Fibroblast of lung (primary cell): Measurements from ENCODE around the gene SORBS1. TPM values are rescaled to one million over a fixed set of nuclear protein-coding genes. Genes with fewer than 3 reads are reported as not detected.

Source experiments
- DNase-seq, 2 donors: peaks; one replicate each; pipeline versions ENCODE4 v3.0.0 to v3.0.0-alpha.2; 2010; ENCODE audit warnings: low read depth in 2 of 2
- H2AFZ ChIP-seq: 2 replicates; pipeline ENCODE4 v1.5.1; 2012; ENCODE audit warnings: low read length, control low read depth, inconsistent platforms
- H3K27ac ChIP-seq: 2 replicates; pipeline ENCODE4 v1.5.1; 2011; ENCODE audit warnings: low read length, control low read depth; ENCODE audit not compliant: insufficient read depth
- H3K27me3 ChIP-seq: 2 replicates; pipeline ENCODE4 v1.5.1; 2011; ENCODE audit warnings: mild to moderate bottlenecking, low read length; ENCODE audit not compliant: control insufficient read depth, insufficient read depth
- H3K36me3 ChIP-seq: 2 replicates; pipeline ENCODE4 v1.5.1; 2011; ENCODE audit warnings: low read length; ENCODE audit not compliant: control insufficient read depth, insufficient read depth
- H3K4me1 ChIP-seq: 2 replicates; pipeline ENCODE4 v1.5.1; 2011; ENCODE audit warnings: low read length; ENCODE audit not compliant: control insufficient read depth, insufficient read depth; ENCODE audit errors: extremely low read depth
- H3K4me2 ChIP-seq: 2 replicates; pipeline ENCODE4 v1.5.1; 2011; ENCODE audit warnings: low read length, control low read depth; ENCODE audit not compliant: insufficient read depth; ENCODE audit errors: extremely low read depth
- H3K4me3 ChIP-seq, 4 experiments: fragments of 200-600 bp in 1 of 4; sonication (generic) in 1 of 4; replicated peaks in 1 of 4; 2 replicates each; pipeline ENCODE4 v1.5.1; 2011 to 2016; ENCODE audit warnings: low read length in 4 of 4, low read depth in 3 of 4, mild to moderate bottlenecking in 3 of 4, control low read depth in 2 of 4, inconsistent platforms in 1 of 4, mixed read lengths in 1 of 4; ENCODE audit not compliant: insufficient read depth in 1 of 4; ENCODE audit errors: control extremely low read depth in 1 of 4
- H3K79me2 ChIP-seq: 2 replicates; pipeline ENCODE4 v1.5.1; 2012; ENCODE audit warnings: mild to moderate bottlenecking, low read length, inconsistent platforms; ENCODE audit not compliant: control insufficient read depth, insufficient read depth
- H3K9ac ChIP-seq: 2 replicates; pipeline ENCODE4 v1.5.1; 2011; ENCODE audit warnings: mild to moderate bottlenecking, low read length, control low read depth; ENCODE audit not compliant: insufficient read depth
- H3K9me3 ChIP-seq: 2 replicates; pipeline ENCODE4 v1.5.1; 2012; ENCODE audit warnings: low read depth, low read length; ENCODE audit not compliant: control insufficient read depth, insufficient read depth
- H4K20me1 ChIP-seq: 2 replicates; pipeline ENCODE4 v1.5.1; 2011; ENCODE audit warnings: low read length; ENCODE audit not compliant: control insufficient read depth, insufficient read depth; ENCODE audit errors: extremely low read depth
- CTCF ChIP-seq, 2 donors: IDR thresholded peaks in 1 of 2; conservative IDR thresholded peaks in 1 of 2; 1 replicate in 1 of 2; 2 replicates in 1 of 2; pipeline ENCODE4 v1.5.1; 2011 to 2012; ENCODE audit warnings: low read length in 2 of 2, control low read depth in 1 of 2, inconsistent platforms in 1 of 2, low read depth in 1 of 2, mild to moderate bottlenecking in 1 of 2
- EZH2 ChIP-seq: IDR thresholded peaks from 2 replicates; pipeline ENCODE4 v1.5.1; 2012; ENCODE audit warnings: low read length, control low read depth, mild to moderate bottlenecking; ENCODE audit errors: missing control alignments
- polyA plus RNA-seq, 2 donors: library from polyadenylated mRNA; depleted of rRNA in 1 of 2; stranded (reverse) in 1 of 2; unstranded in 1 of 2; fragments of >200 nt; gene quantifications; 2 replicates each; pipeline ENCODE4 v1.2.1, GENCODE V29; 2011 to 2012; ENCODE audit warnings: missing spikeins in 1 of 2
- total RNA-seq: library from RNA; depleted of rRNA; stranded (reverse); fragments of >200 nt; gene quantifications from 2 replicates; pipeline ENCODE4 v1.2.1, GENCODE V29; 2014

SORBS1 gene
- total and polyA plus RNA-seq, 2 donors (not counting 1 experiment from before 2014, with no cell fraction given) = 0.33 to 0.50 TPM

GRCh38 chr10:95384011-95384704, 177.0 kb downstream of the SORBS1 start:
- no peaks in the 10 kb centered on the region for H3K9me3 ChIP-seq
- no peaks in the 10 kb centered on the region for H3K79me2 ChIP-seq
- H3K4me2 ChIP-seq = no peak overlapping the region
- H3K4me3 ChIP-seq = no peak overlapping the region
- no peak overlapping the region for H2AFZ ChIP-seq
- no peaks in the 10 kb centered on the region for H4K20me1 ChIP-seq
- no peak overlapping the region for H3K27ac ChIP-seq
- no peak overlapping the region for H3K9ac ChIP-seq
- no peaks in the 10 kb centered on the region for H3K4me1 ChIP-seq
- DNase-seq = no peak
- TF ChIP-seq EZH2 = no peak
- no peak for TF ChIP-seq CTCF (conservative IDR thresholded peaks at IDR 0.05 in 1 of 2, IDR thresholded peaks at IDR 0.05 in 1 of 2; ENCODE audit: low read depth in 1 of 2, low read length in 2 of 2)
- H3K27me3 ChIP-seq = no peaks in the 10 kb centered on the region
- no peaks in the 10 kb centered on the region for H3K36me3 ChIP-seq

- Histone ChIP-seq H3K27ac (no peak overlapping the region), H3K9ac (no peak overlapping the region), H3K36me3 (no peaks in the 10 kb centered on the region), H2AFZ (no peak overlapping the region), H3K79me2 (no peaks in the 10 kb centered on the region), H4K20me1 (no peaks in the 10 kb centered on the region), H3K4me2 (no peak overlapping the region), H3K4me1 (no peaks in the 10 kb centered on the region), H3K9me3 (no peaks in the 10 kb centered on the region), H3K27me3 (no peaks in the 10 kb centered on the region), H3K4me3 (no peak overlapping the region)
- TF ChIP-seq CTCF (conservative IDR thresholded peaks at IDR 0.05 in 1 of 2, IDR thresholded peaks at IDR 0.05 in 1 of 2; ENCODE audit: low read depth in 1 of 2, low read length in 2 of 2) (no peak), EZH2 (no peak)
- DNase-seq = no peak
Observed at GRCh38 chr10:95382596-95382995, 178.6 kb downstream of the SORBS1 start.

- H3K36me3 ChIP-seq = no peaks in the 10 kb centered on the region
- no peak overlapping the region for H3K4me2 ChIP-seq
- H2AFZ ChIP-seq = no peak overlapping the region
- TF ChIP-seq EZH2 (no peak), CTCF (conservative IDR thresholded peaks at IDR 0.05 in 1 of 2, IDR thresholded peaks at IDR 0.05 in 1 of 2; ENCODE audit: low read depth in 1 of 2, low read length in 2 of 2) (no peak)
- no peak overlapping the region for H3K4me3 ChIP-seq
- H3K27ac ChIP-seq = no peak overlapping the region
- H3K9me3 ChIP-seq = no peaks in the 10 kb centered on the region
- no peak for DNase-seq
- H3K9ac ChIP-seq = no peak overlapping the region
- no peaks in the 10 kb centered on the region for H4K20me1 ChIP-seq
- H3K27me3 ChIP-seq = no peaks in the 10 kb centered on the region
- H3K4me1 ChIP-seq = no peaks in the 10 kb centered on the region
- no peaks in the 10 kb centered on the region for H3K79me2 ChIP-seq
Observed at GRCh38 chr10:95382174-95382573, 179.0 kb downstream of the SORBS1 start.
